Measurements from ENCODE around the gene MYO19. TPM values are rescaled to one million over a fixed set of nuclear protein-coding genes. Genes with fewer than 3 reads are reported as not detected.
A peak's percentile ranks its signal among the peaks of the same experiment; 100 is the strongest.

The MYO19 gene
- total and polyA plus RNA-seq, 9 of the 15 experiments (the other 6 are each of a cell fraction or from before 2014, with no cell fraction given): 21.6 to 176 (median 129) TPM

- TF ChIP-seq REST (IDR thresholded peaks at IDR 0.05; ENCODE audit: borderline replicate concordance) (peak; percentile 99), REST (CRISPR knock-in tag; IDR thresholded peaks at IDR 0.05; ENCODE audit: low read depth) (no peak), CREB5 (CRISPR knock-in tag; IDR thresholded peaks at IDR 0.05) (no peak), SMARCB1 (IDR thresholded peaks at IDR 0.05; ENCODE audit: insufficient read length, low read depth) (no peak), GTF2E2 (tag; IDR thresholded peaks at IDR 0.05) (no peak), ATF3 (IDR thresholded peaks at IDR 0.05) (no peak), ATF3 (CRISPR knock-in tag; conservative IDR thresholded peaks at IDR 0.05) (peak; percentile 63; the same call in 1 of the 2 replicates), SIRT6 (IDR thresholded peaks at IDR 0.05; ENCODE audit: low read depth, low read length) (no peak), PYGO2 (tag; IDR thresholded peaks at IDR 0.05) (no peak), HMGXB4 (CRISPR knock-in tag; IDR thresholded peaks at IDR 0.05) (no peak; the same call in 1 of the 2 replicates), E2F4 (CRISPR knock-in tag; IDR thresholded peaks at IDR 0.05; ENCODE audit: low read depth) (no peak), ZNF174 (CRISPR knock-in tag; IDR thresholded peaks at IDR 0.05) (no peak)
These were observed 48.2 kb downstream of the MYO19 start, which contains the start of gene ZNHIT3 (continued) for GRCh38 chr17:36486204-36487194.

Measured in K562 (cell line).